GM12865 (cell line): ENCODE data around the gene SORCS2.

Experiments used
- DNase-seq: peaks from one replicate; pipeline ENCODE4 v3.0.0; 2010; ENCODE audit warnings: low read depth
- H3K4me3 ChIP-seq: 2 replicates; pipeline ENCODE4 v1.5.1; 2011; ENCODE audit warnings: mild to moderate bottlenecking, low read depth, low read length, control low read depth
- CTCF ChIP-seq: IDR thresholded peaks from 2 replicates; pipeline ENCODE4 v1.5.1; 2011; ENCODE audit warnings: low read length, control low read depth, low read depth, inconsistent platforms; ENCODE audit not compliant: insufficient read depth; ENCODE audit errors: missing control alignments

The SORCS2 gene

GRCh38 chr4:7759635-7760034 is 567.3 kb downstream of the SORCS2 start:
- TF ChIP-seq CTCF = no peak
- no peak for DNase-seq
- no peak overlapping the region for H3K4me3 ChIP-seq

GRCh38 chr4:7760228-7760627 is 567.9 kb downstream of the SORCS2 start:
- no peak for DNase-seq
- no peak overlapping the region for H3K4me3 ChIP-seq
- TF ChIP-seq CTCF = no peak

- no peak for TF ChIP-seq CTCF
- no peak overlapping the region for H3K4me3 ChIP-seq
- no peak for DNase-seq
Measured at GRCh38 chr4:7760706-7761105, 568.4 kb downstream of the SORCS2 start.

GRCh38 chr4:7761312-7761711 is 569.0 kb downstream of the SORCS2 start:
- no peak for DNase-seq
- no peak overlapping the region for H3K4me3 ChIP-seq
- TF ChIP-seq CTCF = no peak

- no peak overlapping the region for H3K4me3 ChIP-seq
- DNase-seq = peak; percentile 72
- TF ChIP-seq CTCF = peak; percentile 86
Measured at GRCh38 chr4:7761720-7762119, 569.4 kb downstream of the SORCS2 start.

- H3K4me3 ChIP-seq = no peak overlapping the region
- DNase-seq = no peak
- no peak for TF ChIP-seq CTCF
Measured at GRCh38 chr4:7762376-7763030, 570.2 kb downstream of the SORCS2 start.

GRCh38 chr4:7763106-7763505 is 570.8 kb downstream of the SORCS2 start:
- H3K4me3 ChIP-seq = no peak overlapping the region
- DNase-seq = no peak
- no peak for TF ChIP-seq CTCF
